GM21526 (cell line): ENCODE measurements around the gene SLC25A46.
"Not testable (repeated sequence)": the region's sequence is repeated elsewhere in the genome, so short reads cannot be mapped to it uniquely, and the experiment has no call there.

ENCODE experiments used
- ATAC-seq: cut with Tn5 transposase; IDR thresholded peaks from one replicate; pipeline ENCODE4 v1.9.1; 2021; ENCODE audit warnings: moderate library complexity; ENCODE audit not compliant: unreplicated experiment, low FRiP score

SLC25A46 gene

DNA sequence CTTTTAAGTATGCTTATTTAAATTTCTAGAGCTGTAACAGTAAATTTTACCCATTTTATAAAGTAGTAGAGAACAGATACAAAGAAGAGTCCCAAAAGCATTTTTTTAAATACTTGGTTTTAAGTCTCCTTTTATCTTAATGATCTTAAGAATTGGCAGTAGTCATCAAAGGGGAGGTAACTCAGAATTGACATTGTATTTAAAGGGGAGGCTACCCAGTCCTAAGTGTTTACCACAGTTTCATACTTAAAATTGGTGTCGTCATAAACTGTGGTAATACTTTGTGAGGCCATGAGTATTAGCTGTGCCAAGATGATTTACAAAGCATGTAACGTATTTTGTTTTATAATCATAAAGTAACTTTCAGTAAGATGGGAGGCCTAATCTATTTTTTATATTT lies 14.8 kb downstream of the SLC25A46 start:
- ATAC-seq: no peak

GRCh38 chr5:110754181-110754580 lies 15.4 kb downstream of the SLC25A46 start:
- no peak for ATAC-seq

DNA sequence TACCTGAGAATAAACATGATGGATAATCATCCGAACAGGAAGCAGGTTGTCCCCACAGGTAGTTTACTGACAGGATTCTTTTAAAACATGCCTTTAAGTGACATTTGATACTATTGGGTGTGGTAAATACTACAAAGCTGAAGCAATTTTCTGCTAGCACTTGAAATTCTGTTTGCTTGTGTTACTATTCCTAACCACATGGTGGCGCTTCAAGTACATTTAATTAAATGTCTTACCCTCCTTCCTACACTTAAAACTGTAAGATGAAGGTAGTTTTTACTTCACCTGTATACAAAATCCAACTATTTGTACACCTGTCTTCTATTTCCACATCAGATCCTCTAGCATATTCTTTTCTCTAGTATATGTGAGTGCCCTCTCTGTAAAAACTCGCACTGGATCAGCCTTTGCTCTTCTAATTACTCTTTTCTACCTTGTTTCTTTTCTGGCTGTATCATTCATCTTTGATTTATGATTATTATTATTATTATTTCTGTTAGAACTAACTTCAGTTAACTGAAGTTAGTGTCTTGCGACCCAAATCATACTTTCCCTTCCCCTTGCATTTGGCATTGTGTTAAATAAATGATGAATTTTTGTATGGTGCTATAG lies 18.4 kb downstream of the SLC25A46 start:
- ATAC-seq: no peak

DNA sequence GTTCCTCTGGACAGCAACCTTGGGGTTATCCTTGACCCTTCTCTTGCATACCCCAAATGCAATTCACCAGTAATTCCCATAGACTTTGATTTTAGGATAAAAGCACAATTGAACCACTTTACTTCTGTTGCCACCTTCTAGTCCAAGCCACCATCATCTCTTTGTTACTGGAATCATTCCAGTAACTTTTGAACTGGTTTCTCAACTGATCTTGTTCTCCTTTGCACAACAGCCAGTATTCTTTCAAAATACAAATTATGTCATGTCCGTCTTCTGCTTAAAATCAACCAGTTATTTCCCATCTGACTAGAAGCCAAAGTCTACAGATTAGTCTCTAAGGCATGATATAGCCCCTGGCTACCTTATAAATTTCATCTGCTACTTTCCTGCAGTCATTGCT lies 21.4 kb downstream of the SLC25A46 start:
- ATAC-seq: no peak

DNA sequence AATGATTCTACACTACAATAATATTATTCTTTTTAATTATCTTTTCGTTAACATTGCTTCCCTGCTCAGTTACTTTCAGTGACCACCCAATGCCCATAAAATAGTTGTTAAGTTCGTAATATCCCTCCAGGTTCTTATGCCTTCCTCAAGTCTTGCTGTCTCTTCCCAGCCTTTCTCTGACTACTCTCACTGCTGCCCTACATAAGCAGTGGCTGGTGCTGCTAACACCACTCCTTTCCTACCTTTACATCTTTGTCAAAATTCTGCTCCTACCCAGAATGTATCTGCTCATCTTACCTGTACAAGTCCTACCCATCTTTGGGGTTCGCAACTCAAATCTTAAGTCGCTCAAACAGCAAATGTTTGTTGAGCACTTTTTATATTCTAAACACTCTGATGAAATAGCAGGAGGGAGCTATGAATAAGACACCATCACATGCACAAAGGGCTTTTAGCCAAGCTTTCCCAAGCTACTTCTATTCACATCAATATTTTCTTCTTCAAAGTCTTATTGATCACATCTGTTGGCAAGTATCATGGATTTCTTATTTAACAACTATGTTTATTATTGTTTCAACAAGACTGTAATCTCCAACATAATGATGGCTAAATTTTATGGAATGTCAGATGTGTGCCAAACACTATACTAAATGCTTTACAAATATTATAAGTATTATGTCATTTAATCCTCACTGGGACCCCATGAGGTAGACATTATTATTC lies 29.5 kb downstream of the SLC25A46 start:
- ATAC-seq: no peak

DNA sequence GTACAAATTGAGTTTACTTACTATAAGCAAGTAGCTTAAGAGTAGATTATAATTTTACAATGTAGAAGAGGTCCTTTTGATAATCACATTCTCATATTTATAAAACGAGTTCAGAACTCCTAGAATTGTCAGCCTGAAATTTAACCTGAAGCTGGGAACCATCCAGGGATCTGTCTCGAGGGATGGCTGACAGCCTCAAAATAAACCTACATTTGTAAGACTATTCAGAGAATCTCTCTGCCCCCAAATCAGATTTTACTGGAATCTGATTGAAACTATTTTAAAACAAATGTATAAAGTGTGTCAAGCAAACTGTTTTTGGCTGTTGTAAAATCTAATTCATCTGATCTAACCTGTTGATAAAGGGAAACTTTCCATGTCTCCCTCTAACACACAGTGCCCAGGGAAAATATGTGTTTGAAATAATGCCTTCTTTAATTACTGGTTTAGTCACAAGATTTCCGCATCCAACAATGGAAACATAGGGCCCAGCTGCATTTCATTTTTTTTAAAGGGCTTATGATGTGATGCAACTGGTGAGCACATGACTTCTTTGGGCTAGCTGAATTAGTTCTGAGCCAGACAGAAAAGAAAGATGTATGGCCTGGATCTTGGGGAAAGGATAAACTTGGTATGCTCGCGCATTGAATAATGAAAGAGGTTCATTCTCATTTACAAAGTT lies 30.3 kb downstream of the SLC25A46 start:
- no peak for ATAC-seq

- ATAC-seq: no peak
Observed at GRCh38 chr5:110770286-110770685, 31.5 kb downstream of the SLC25A46 start.

- ATAC-seq: no peak
Observed at GRCh38 chr5:110784901-110785300, 46.1 kb downstream of the SLC25A46 start.

- ATAC-seq: no peak
Observed at GRCh38 chr5:110785356-110785755, 46.5 kb downstream of the SLC25A46 start.

DNA sequence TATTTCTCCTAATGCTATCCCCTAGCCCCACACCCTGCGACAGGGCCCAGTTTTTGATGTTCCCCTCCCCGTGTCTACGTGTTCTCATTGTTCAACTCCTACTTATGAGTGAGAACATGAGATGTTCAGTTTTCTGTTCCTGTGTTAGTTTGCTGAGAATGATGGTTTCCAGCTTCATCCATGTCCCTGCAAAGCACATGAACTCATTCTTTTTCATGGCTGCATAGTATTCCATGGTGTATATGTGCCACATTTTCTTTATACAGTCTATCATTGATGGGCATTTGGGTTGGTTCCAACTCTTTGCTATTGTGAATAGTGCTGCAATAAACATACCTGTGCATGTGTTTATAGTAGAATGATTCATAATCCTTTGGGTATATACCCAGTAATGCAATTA lies 49.2 kb downstream of the SLC25A46 start:
- ATAC-seq: not testable (repeated sequence)

GRCh38 chr5:110790673-110791072 lies 51.9 kb downstream of the SLC25A46 start:
- ATAC-seq: no peak

DNA sequence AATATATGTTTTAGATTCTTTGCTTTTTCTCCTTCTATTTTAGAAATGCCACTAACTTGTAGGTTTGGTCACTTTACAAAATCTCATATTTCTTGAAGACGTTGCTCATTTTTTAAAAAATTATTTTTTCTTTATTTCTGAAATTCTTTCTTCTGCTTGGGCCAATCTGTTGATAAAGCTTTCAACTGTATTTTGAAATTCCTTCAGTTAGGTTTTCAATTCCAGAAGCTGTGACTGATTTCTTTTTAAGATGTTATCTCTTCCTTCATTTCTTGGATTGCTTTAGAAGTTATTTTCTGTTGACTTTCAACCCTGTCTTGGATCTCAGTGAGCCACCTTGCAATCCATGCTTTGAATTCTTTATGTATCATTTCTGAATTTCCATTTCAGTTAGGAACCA lies 64.2 kb downstream of the SLC25A46 start:
- no peak for ATAC-seq

DNA sequence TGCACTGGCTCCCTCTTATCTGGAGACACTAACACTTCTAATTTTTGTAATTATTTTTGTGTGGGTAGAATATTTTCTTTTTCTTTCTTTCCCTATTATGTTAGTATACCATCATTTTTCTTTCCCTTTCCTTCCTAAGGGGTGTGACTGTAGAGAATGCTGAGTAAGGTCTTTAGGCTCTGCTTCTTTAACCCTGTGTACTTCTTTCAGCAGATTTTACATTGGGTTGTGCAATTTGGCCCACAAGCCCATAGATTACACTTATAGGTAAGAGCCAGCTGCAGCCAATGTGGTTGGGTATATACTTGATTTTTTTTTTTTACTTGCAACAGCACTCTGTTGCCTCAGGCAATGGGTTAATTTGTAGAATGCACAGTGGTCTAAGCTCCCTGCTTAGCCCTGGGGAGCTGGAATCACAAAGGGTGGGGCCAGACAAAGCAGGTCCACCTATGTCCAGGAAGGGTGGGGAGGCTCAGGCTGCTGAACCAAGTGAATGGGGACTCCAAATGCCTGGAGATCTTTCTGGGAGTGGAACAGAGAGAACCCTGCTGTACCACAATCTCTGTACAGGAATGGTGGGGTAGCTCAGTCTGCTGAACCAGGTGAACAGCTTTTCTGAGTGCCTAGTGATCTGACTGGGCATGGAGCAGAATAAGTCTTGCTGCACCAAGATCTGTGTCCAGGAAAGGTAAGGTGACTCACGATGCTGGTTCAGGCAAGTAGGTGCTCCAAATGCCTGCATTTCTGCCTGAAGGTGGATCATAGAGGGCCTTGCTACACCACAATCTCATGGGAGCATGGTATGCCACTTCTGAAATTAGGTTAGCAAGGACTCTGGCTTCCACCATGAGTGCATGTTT lies 64.9 kb downstream of the SLC25A46 start:
- ATAC-seq: no peak

GRCh38 chr5:110807169-110807568 lies 68.4 kb downstream of the SLC25A46 start:
- no peak for ATAC-seq

- ATAC-seq: no peak
Observed at GRCh38 chr5:110809006-110809405, 70.2 kb downstream of the SLC25A46 start.
